GM19328 (cell line): ENCODE data around the gene MAP2K2.

Source experiments
- ATAC-seq: cut with Tn5 transposase; IDR thresholded peaks from one replicate; pipeline ENCODE4 v1.9.1; 2021; ENCODE audit warnings: mild to moderate bottlenecking, moderate library complexity; ENCODE audit not compliant: unreplicated experiment

The MAP2K2 gene

GRCh38 chr19:4062419-4063368 lies 61.2 kb downstream of the MAP2K2 start:
- no peak for ATAC-seq

GRCh38 chr19:4061683-4062418 lies 62.1 kb downstream of the MAP2K2 start:
- no peak for ATAC-seq

GRCh38 chr19:4061178-4061682 lies 62.7 kb downstream of the MAP2K2 start:
- no peak for ATAC-seq

GRCh38 chr19:4060621-4061177 lies 63.2 kb downstream of the MAP2K2 start:
- no peak for ATAC-seq

GRCh38 chr19:4059891-4060620 lies 63.9 kb downstream of the MAP2K2 start:
- no peak for ATAC-seq

- ATAC-seq = no peak
Measured at GRCh38 chr19:4059453-4059871, 64.5 kb downstream of the MAP2K2 start.

- ATAC-seq = no peak
Measured at GRCh38 chr19:4058693-4059452, 65.0 kb downstream of the MAP2K2 start.

GRCh38 chr19:4057931-4058692 lies 65.8 kb downstream of the MAP2K2 start:
- no peak for ATAC-seq

GRCh38 chr19:4055209-4055552 lies 68.7 kb downstream of the MAP2K2 start:
- ATAC-seq = no peak

- ATAC-seq = no peak
Measured at GRCh38 chr19:4054441-4055208, 69.3 kb downstream of the MAP2K2 start.

GRCh38 chr19:4053423-4054324 lies 70.2 kb downstream of the MAP2K2 start:
- ATAC-seq = no peak

GRCh38 chr19:4052993-4053422 lies 70.9 kb downstream of the MAP2K2 start:
- no peak for ATAC-seq

GRCh38 chr19:4052114-4052992 lies 71.6 kb downstream of the MAP2K2 start:
- ATAC-seq = no peak

- ATAC-seq = no peak
Measured at GRCh38 chr19:4051175-4052101, 72.5 kb downstream of the MAP2K2 start.

- no peak for ATAC-seq
Measured at GRCh38 chr19:4049432-4049831, 74.5 kb downstream of the MAP2K2 start.
